PFSK-1 (cell line): ENCODE data around the gene RNF157.

ENCODE experiments used
- FOXP2 ChIP-seq: optimal IDR thresholded peaks from 2 replicates; pipeline ENCODE3; 2011; ENCODE audit warnings: borderline replicate concordance, control low read depth, inconsistent platforms; ENCODE audit not compliant: insufficient read depth; ENCODE audit errors: extremely low read length, extremely low read depth
- POLR2AphosphoS5 ChIP-seq: IDR thresholded peaks from 2 replicates; pipeline ENCODE4 v1.6.1; 2012; ENCODE audit warnings: low read depth, mild to moderate bottlenecking, control low read depth, low read length, moderate library complexity
- REST ChIP-seq, 2 experiments: IDR thresholded peaks; 2 replicates each; pipeline versions ENCODE4 v1.6.1 to v1.8.0; 2011 to 2012; ENCODE audit warnings: low read depth in 2 of 2, low read length in 2 of 2, control low read depth in 1 of 2, inconsistent platforms in 1 of 2, mild to moderate bottlenecking in 1 of 2, moderate library complexity in 1 of 2; ENCODE audit not compliant: insufficient read depth in 1 of 2
- SIN3A ChIP-seq: IDR thresholded peaks from 2 replicates; pipeline ENCODE4 v1.6.1; 2012; ENCODE audit warnings: mild to moderate bottlenecking, low read length, moderate library complexity, borderline replicate concordance; ENCODE audit not compliant: insufficient read depth
- TAF1 ChIP-seq: IDR thresholded peaks from 2 replicates; pipeline ENCODE4 v1.6.1; 2012; ENCODE audit warnings: low read length, control low read depth, borderline replicate concordance; ENCODE audit not compliant: insufficient read depth

The RNF157 gene

GRCh38 chr17:76248013-76248782 is 7.9 kb upstream of the RNF157 start:
- TF ChIP-seq TAF1: no peak
- TF ChIP-seq POLR2AphosphoS5: no peak
- TF ChIP-seq REST (IDR thresholded peaks at IDR 0.05; ENCODE audit: insufficient read depth in 1 of 2, low read depth in 2 of 2, low read length in 2 of 2): no peak
- TF ChIP-seq SIN3A: no peak
- no peak for TF ChIP-seq FOXP2

- no peak for TF ChIP-seq REST (IDR thresholded peaks at IDR 0.05; ENCODE audit: insufficient read depth in 1 of 2, low read depth in 2 of 2, low read length in 2 of 2)
- no peak for TF ChIP-seq FOXP2
- TF ChIP-seq TAF1: no peak
- no peak for TF ChIP-seq POLR2AphosphoS5
- TF ChIP-seq SIN3A: no peak
Observed at GRCh38 chr17:76247304-76247703, 7.0 kb upstream of the RNF157 start.

GRCh38 chr17:76246080-76247066 is 6.1 kb upstream of the RNF157 start:
- TF ChIP-seq FOXP2 (no peak), REST (IDR thresholded peaks at IDR 0.05; ENCODE audit: insufficient read depth in 1 of 2, low read depth in 2 of 2, low read length in 2 of 2) (no peak), TAF1 (no peak), POLR2AphosphoS5 (no peak), SIN3A (no peak)

GRCh38 chr17:76243826-76244679 is 3.8 kb upstream of the RNF157 start:
- no peak for TF ChIP-seq POLR2AphosphoS5
- TF ChIP-seq REST (IDR thresholded peaks at IDR 0.05; ENCODE audit: insufficient read depth in 1 of 2, low read depth in 2 of 2, low read length in 2 of 2): no peak
- TF ChIP-seq TAF1: no peak
- no peak for TF ChIP-seq FOXP2
- no peak for TF ChIP-seq SIN3A
